Measurements from ENCODE around the gene MAP4. TPM values are rescaled to one million over a fixed set of nuclear protein-coding genes. Genes with fewer than 3 reads are reported as not detected.

The MAP4 gene
- total RNA-seq, 1 donor from 2014 or later = 471 TPM

DNA sequence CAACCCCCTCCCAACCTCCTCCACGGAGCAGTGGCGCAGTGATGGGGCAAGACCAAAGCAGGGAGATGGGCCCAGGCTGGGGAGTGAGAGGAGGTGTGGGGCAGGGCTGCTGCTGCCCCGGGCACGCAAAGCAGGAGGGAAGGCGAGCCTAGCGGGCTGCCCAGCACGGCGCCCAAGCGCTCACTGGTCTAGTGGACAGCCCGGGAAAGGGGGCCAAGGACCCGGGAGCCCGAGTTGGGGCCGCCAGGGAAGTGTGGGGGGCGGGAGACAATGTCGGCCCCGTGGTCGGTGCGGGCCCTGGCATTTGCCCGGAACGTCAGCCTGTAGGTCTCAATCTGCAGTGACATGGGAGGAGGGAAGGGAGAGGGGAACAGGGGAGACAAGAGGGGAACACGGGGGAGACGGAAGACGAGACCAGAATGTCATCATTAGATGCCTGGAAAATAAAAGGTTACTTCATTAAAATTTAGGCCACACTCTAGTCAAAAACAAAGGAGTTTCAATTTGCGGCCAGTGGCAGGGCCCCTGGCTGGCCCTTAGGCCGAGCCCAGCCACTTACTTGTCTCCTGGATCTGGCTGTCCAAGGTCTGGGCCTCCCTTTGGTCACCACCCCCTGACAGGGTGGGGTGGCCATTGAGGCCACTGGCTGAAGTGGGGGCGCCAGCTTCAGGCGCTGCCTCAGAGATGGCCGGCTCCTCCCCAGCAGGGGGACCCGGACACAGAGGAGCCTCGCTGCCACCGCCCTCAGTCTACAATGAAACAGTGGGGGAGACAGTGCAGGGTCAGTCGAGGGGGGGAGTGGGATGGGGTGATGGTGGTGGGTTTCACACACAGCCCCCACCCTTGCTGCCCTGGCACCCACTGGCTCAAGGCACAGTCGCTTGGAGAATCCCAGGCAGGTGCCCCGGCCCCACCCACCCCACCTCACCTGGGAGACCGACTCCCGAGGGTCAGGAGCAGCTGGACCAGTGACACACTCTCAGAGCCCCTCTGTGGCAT lies 163.3 kb downstream of the MAP4 start:
- no peak overlapping the region for H2AFZ ChIP-seq (ENCODE audit: low read depth, low read length)
- H3K4me1 ChIP-seq (ENCODE audit: insufficient read depth, low read length) = no peaks in the 10 kb centered on the region
- H4K20me1 ChIP-seq (ENCODE audit: insufficient read depth, low read length) = peaks cover 53% of the 10 kb centered on the region
- no peaks in the 10 kb centered on the region for H3K27me3 ChIP-seq (ENCODE audit: insufficient read depth, low read length)
- no peaks in the 10 kb centered on the region for H3K4me1 Mint-ChIP-seq (ENCODE audit: low read depth, unreplicated experiment)
- TF ChIP-seq, protein P1, sequence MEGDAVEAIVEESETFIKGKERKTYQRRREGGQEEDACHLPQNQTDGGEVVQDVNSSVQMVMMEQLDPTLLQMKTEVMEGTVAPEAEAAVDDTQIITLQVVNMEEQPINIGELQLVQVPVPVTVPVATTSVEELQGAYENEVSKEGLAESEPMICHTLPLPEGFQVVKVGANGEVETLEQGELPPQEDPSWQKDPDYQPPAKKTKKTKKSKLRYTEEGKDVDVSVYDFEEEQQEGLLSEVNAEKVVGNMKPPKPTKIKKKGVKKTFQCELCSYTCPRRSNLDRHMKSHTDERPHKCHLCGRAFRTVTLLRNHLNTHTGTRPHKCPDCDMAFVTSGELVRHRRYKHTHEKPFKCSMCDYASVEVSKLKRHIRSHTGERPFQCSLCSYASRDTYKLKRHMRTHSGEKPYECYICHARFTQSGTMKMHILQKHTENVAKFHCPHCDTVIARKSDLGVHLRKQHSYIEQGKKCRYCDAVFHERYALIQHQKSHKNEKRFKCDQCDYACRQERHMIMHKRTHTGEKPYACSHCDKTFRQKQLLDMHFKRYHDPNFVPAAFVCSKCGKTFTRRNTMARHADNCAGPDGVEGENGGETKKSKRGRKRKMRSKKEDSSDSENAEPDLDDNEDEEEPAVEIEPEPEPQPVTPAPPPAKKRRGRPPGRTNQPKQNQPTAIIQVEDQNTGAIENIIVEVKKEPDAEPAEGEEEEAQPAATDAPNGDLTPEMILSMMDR (IDR thresholded peaks at IDR 0.05; ENCODE audit: insufficient read depth, low read depth, low read length) = no peak
- TF ChIP-seq EZH2 (IDR thresholded peaks at IDR 0.05; ENCODE audit: insufficient read depth, low read length) = no peak
- no peak overlapping the region for H3K9ac ChIP-seq (ENCODE audit: low read length)
- no peaks in the 10 kb centered on the region for H3K27me3 Mint-ChIP-seq (ENCODE audit: low read depth, unreplicated experiment)
- no peak overlapping the region for H3K4me3 Mint-ChIP-seq (ENCODE audit: unreplicated experiment)
- no peaks in the 10 kb centered on the region for H3K9me3 ChIP-seq (ENCODE audit: insufficient read depth, low read depth, low read length)
- no peak overlapping the region for H3K4me3 ChIP-seq (ENCODE audit: insufficient read depth, low read depth, low read length)
- no peaks in the 10 kb centered on the region for H3K79me2 ChIP-seq (ENCODE audit: insufficient read depth, low read length)
- H3K27ac ChIP-seq (ENCODE audit: low read depth, low read length) = no peak overlapping the region
- no peak overlapping the region for H3K27ac Mint-ChIP-seq (ENCODE audit: unreplicated experiment)
- no peak for DNase-seq (ENCODE audit: low read depth)
- H3K36me3 Mint-ChIP-seq (ENCODE audit: low read depth, unreplicated experiment) = peaks cover 14% of the 10 kb centered on the region
- peaks cover 29% of the 10 kb centered on the region for H3K36me3 ChIP-seq (ENCODE audit: insufficient read depth, low read length)
- no peak for FAIRE-seq
- no peak overlapping the region for H3K4me2 ChIP-seq (ENCODE audit: low read length)
- peaks cover 2% of the 10 kb centered on the region for H3K9me3 Mint-ChIP-seq (ENCODE audit: unreplicated experiment)

DNA sequence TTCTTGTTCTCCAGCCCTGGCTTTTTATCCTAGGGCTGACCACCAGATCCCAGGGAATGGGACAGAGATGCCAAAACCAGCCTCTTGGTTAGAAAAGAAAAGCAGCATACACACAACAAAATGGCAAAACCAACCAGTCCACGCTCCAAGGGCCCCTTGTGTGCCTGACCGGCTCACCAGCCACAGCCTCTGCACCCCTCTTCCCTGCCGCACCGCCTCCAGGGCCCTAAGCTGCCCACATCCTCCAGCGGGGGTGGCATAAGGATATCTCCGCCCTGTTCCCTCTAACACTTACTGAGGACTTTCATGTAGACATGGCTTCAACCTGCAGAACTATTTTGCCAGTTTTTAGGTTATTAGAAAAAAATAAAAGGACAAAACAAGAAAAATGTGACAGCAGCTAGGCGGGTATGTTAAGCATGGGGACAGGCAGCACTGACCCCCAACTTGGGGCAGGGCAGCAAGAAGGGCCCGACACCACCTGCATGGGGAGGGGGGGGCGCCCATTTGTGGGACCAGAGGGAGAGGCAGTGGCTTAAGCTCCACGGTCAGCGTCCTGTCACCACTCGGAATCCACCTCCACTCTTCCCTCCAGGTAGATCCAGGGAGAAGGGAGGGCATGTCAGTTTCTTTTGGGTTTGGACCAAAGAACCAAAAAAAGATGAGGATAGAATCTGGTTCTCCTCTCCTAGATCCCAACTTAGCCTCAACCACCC lies 164.2 kb downstream of the MAP4 start:
- H3K27ac Mint-ChIP-seq (ENCODE audit: unreplicated experiment) = peak overlapping the region; percentile 41
- no peak for FAIRE-seq
- peaks cover 27% of the 10 kb centered on the region for H3K36me3 ChIP-seq (ENCODE audit: insufficient read depth, low read length)
- H3K79me2 ChIP-seq (ENCODE audit: insufficient read depth, low read length) = no peaks in the 10 kb centered on the region
- TF ChIP-seq EZH2 (IDR thresholded peaks at IDR 0.05; ENCODE audit: insufficient read depth, low read length) = no peak
- TF ChIP-seq, protein P1 (IDR thresholded peaks at IDR 0.05; ENCODE audit: insufficient read depth, low read depth, low read length) = no peak
- no peaks in the 10 kb centered on the region for H3K4me1 Mint-ChIP-seq (ENCODE audit: low read depth, unreplicated experiment)
- peaks cover 11% of the 10 kb centered on the region for H3K36me3 Mint-ChIP-seq (ENCODE audit: low read depth, unreplicated experiment)
- H4K20me1 ChIP-seq (ENCODE audit: insufficient read depth, low read length) = peaks cover 60% of the 10 kb centered on the region
- no peaks in the 10 kb centered on the region for H3K27me3 ChIP-seq (ENCODE audit: insufficient read depth, low read length)
- no peak overlapping the region for H3K9ac ChIP-seq (ENCODE audit: low read length)
- H3K27ac ChIP-seq (ENCODE audit: low read depth, low read length) = no peak overlapping the region
- H2AFZ ChIP-seq (ENCODE audit: low read depth, low read length) = no peak overlapping the region
- H3K9me3 ChIP-seq (ENCODE audit: insufficient read depth, low read depth, low read length) = no peaks in the 10 kb centered on the region
- no peaks in the 10 kb centered on the region for H3K27me3 Mint-ChIP-seq (ENCODE audit: low read depth, unreplicated experiment)
- no peak for DNase-seq (ENCODE audit: low read depth)
- H3K4me1 ChIP-seq (ENCODE audit: insufficient read depth, low read length) = no peaks in the 10 kb centered on the region
- no peak overlapping the region for H3K4me3 ChIP-seq (ENCODE audit: insufficient read depth, low read depth, low read length)
- H3K4me2 ChIP-seq (ENCODE audit: low read length) = no peak overlapping the region
- H3K9me3 Mint-ChIP-seq (ENCODE audit: unreplicated experiment) = peaks cover 2% of the 10 kb centered on the region
- no peak overlapping the region for H3K4me3 Mint-ChIP-seq (ENCODE audit: unreplicated experiment)

All from astrocyte (in vitro differentiated cells and primary cell).